Activated CD4-positive, alpha-beta T cell treated with anti-CD3 and anti-CD28 coated beads, Interleukin-2, amount 50 U/mL, for 16 hours (primary cell): Measurements from ENCODE around the gene SPINK8.
A peak's percentile ranks its signal among the peaks of the same experiment; 100 is the strongest.
"Not testable (repeated sequence)": the region's sequence is repeated elsewhere in the genome, so short reads cannot be mapped to it uniquely, and the experiment has no call there.

Experiments used
- DNase-seq: peaks from one replicate; pipeline ENCODE4 v3.0.0-alpha.2; 2020

The SPINK8 gene

GRCh38 chr3:48275287-48276027, 58.0 kb downstream of the SPINK8 start:
- no peak for DNase-seq

DNA sequence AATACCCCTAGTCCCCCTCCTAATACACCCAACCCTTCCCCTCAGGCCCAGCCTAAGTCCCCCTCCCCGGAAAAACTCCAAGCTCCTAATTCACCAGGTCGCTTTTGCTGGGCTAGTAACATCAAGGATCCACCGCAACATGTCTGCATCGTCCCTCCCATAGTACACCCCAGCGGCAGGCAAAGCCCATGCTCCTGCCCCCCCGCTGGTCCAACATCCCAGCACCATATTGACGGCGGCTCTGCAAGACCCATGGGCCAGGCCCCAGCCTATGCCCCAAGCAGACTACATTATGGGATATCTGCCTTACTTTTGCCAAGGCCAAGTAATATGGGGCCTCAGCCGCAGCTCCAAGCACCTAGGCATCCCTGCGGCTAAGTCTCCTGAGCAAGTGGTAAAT, 59.0 kb downstream of the SPINK8 start:
- no peak for DNase-seq

DNA sequence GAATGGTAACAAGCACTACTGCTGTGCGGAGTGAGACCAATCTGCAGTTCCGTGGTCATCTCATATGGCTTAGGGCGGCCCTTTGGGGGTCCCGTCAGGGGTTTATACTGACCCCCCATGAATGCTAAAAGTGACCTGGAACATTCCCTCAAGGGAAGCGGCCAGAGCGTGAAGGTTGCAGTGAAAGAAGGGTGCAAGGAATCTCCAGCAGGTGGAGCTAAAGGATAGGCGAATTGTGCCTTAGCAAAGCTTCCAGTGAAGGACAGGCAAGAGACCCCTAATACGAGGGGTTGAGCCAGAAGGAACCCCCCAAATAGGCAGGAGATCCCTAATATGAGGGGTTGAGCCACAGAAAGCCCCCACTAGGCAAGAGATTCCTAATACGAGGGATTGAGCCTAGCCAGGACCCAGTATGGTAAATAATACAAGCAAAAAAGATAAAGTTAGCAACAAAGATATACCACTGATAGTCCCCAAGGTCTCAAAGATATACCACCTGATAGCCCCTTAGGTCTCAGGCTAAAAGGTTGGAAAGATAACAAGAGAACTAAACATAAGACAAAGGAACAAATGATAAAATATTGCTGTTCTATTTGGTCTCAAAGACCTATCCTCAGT, 59.8 kb downstream of the SPINK8 start:
- DNase-seq: peak; percentile 62

DNA sequence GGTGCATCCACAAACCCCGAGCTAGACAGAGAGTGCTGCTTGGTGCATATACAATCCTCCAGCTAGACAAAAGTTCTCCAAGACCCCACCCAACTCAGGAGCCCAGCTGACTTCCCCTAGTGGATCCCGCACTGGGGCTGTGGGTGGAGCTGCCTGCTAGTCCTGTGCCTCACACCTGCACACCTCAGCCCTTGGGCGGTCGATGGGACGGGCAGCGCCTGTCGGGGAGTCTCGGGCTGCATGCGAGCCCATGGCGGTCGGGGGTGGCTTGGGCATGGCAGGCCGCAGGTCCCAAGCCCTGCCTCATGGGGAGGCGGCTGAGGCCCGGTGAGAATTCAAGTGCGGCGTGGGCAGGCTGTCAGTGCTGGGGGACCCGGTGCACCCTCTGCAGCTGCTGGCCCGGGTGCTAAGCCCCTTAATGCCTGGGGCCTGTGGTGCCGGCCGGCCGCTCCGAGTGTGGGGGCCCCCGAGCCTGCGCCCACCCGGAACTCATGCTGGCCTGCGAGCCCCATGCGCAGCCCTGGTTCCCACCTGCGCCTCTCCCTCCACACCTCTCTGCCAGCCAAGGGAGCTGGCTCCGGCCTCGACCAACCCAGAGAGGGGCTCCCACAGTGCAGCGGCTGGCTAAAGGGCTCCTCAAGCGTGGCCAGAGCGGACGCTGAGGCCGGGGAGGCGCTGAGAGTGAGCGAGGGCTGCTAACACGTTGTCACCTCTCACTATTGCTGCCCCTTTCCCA, 61.5 kb downstream of the SPINK8 start:
- no peak for DNase-seq

DNA sequence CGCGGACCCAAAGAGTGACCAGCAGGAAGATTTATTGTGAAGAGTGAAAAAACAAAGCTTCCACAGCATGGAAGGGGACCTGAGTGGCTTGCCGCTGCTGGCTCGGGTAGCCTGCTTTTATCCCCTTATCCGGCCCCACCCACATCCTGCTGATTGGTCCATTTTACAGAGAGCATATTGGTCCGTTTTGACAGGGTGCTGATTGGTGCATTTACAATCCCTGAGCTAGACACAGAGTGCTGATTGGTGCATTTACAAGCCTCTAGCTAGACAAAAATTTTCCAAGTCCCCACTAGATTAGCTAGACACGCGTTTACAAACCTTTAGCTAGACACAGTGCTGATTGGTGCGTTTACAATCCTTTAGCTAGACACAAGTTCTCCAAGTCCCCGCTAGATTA, 62.2 kb downstream of the SPINK8 start:
- not testable (repeated sequence) for DNase-seq

- DNase-seq: no peak
Measured at GRCh38 chr3:48270306-48270705, 63.2 kb downstream of the SPINK8 start.

GRCh38 chr3:48269592-48269991, 63.9 kb downstream of the SPINK8 start:
- DNase-seq: no peak

- DNase-seq: peak; percentile 54
Measured at GRCh38 chr3:48268936-48269561, 64.4 kb downstream of the SPINK8 start.

- peak; percentile 87 for DNase-seq
Measured at GRCh38 chr3:48268381-48268935, 65.0 kb downstream of the SPINK8 start.

- DNase-seq: no peak
Measured at GRCh38 chr3:48267782-48268181, 65.7 kb downstream of the SPINK8 start.

GRCh38 chr3:48258530-48258929, 74.9 kb downstream of the SPINK8 start:
- DNase-seq: no peak
